Esophagus squamous epithelium (tissue), 5 donors: Measurements from ENCODE around the gene TSPAN6. TPM values are rescaled to one million over a fixed set of nuclear protein-coding genes. Genes with fewer than 3 reads are reported as not detected.

Experiments
- DNase-seq: peaks from one replicate; lab custom pipeline; 2025; lab: John Stamatoyannopoulos, UW
- H3K27ac ChIP-seq, 4 donors: fragments of 200-600 bp; sonication (generic); one replicate each; pipeline ENCODE4 v1.5.1; 2016 to 2019; ENCODE audit warnings: mild to moderate bottlenecking in 1 of 4
- H3K27me3 ChIP-seq, 4 donors: fragments of 200-600 bp; sonication (generic); 1 replicate in 3 of 4; 2 replicates in 1 of 4; pipeline versions ENCODE4 v1.5.1 to v1.6.0; 2017 to 2021; ENCODE audit warnings: antibody characterized with exemption in 1 of 4
- H3K36me3 ChIP-seq, 3 donors: fragments of 200-600 bp; sonication (generic); one replicate each; pipeline ENCODE4 v1.5.1; 2016 to 2019
- H3K4me1 ChIP-seq, 3 donors: fragments of 200-600 bp; sonication (generic); one replicate each; pipeline ENCODE4 v1.5.1; 2017 to 2019
- H3K4me3 ChIP-seq, 4 donors: fragments of 200-600 bp; sonication (generic); 1 replicate in 3 of 4; 2 replicates in 1 of 4; pipeline ENCODE4 v1.5.1; 2016 to 2019; ENCODE audit warnings: mild to moderate bottlenecking in 2 of 4, moderate library complexity in 1 of 4
- H3K9me3 ChIP-seq, 3 donors: fragments of 200-600 bp; sonication (generic); one replicate each; pipeline ENCODE4 v1.5.1; 2016 to 2019
- POLR2A ChIP-seq, 4 donors: fragments of 450-650 bp; IDR thresholded peaks; one replicate each; pipeline ENCODE4 v1.6.1; 2017; ENCODE audit warnings: antibody characterized with exemption in 4 of 4, mild to moderate bottlenecking in 4 of 4, moderate library complexity in 3 of 4
- WGBS, 2 donors: methylation state at CpG; one replicate each; pipeline ENCODE4 v1.1.5; 2018; 5-methylcytosine and 5-hydroxymethylcytosine counted together
- intact Hi-C: fragments of 100-400 bp; cut with DNase I; formaldehyde crosslinking; loops from one replicate; pipeline ENCODE4 v1.15.0; 2022
- total RNA-seq, 4 donors: library from RNA; depleted of rRNA; stranded (reverse); fragments of >200 nt; gene quantifications; one replicate each; pipeline ENCODE4 v1.1.0, GENCODE V29; 2016
- TF ChIP-seq, protein P1 (sequence below), 6 experiments: fragments of 450-650 bp in 4 of 6; fragments of 200-600 bp in 2 of 6; sonication (generic) in 2 of 6; IDR thresholded peaks; one replicate each; pipeline ENCODE4 v1.5.1; 2016 to 2019; ENCODE audit warnings: antibody characterized with exemption in 6 of 6, mild to moderate bottlenecking in 4 of 6, moderate library complexity in 4 of 6
- donor health status: DM: yes; HTN: yes; CAD: no.

The TSPAN6 gene
- total RNA-seq, 4 donors from 2014 or later = 27.1 to 72.1 (median 37.7) TPM

DNA sequence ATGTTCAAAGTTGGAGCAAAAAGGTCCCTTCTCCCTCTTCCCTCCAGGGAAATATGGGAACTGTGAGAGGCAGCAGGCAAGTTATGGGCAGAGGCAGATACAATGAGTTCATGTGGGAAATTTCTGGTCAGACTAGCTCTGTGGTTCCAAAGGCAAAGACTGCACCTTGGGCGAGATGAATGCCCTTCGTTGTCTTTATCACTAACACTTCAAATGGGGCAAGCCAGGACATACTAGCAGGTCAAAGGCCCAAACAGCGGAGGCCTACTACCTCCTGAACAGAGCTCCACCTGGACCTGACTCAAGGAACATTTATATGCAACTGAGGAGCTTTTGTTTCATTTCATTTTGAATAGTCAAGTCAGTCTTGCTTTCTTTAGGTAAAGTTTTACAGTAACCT lies 36.4 kb upstream of the TSPAN6 start:
- H3K9me3 ChIP-seq = no peaks in the 10 kb centered on the region
- H3K4me3 ChIP-seq = no peak overlapping the region
- intact Hi-C loops = no loop called here
- peak overlapping the region in 1 of 4 donors; percentile 25 for H3K27ac ChIP-seq
- no peak for TF ChIP-seq POLR2A (IDR thresholded peaks at IDR 0.05)
- TF ChIP-seq, protein P1, sequence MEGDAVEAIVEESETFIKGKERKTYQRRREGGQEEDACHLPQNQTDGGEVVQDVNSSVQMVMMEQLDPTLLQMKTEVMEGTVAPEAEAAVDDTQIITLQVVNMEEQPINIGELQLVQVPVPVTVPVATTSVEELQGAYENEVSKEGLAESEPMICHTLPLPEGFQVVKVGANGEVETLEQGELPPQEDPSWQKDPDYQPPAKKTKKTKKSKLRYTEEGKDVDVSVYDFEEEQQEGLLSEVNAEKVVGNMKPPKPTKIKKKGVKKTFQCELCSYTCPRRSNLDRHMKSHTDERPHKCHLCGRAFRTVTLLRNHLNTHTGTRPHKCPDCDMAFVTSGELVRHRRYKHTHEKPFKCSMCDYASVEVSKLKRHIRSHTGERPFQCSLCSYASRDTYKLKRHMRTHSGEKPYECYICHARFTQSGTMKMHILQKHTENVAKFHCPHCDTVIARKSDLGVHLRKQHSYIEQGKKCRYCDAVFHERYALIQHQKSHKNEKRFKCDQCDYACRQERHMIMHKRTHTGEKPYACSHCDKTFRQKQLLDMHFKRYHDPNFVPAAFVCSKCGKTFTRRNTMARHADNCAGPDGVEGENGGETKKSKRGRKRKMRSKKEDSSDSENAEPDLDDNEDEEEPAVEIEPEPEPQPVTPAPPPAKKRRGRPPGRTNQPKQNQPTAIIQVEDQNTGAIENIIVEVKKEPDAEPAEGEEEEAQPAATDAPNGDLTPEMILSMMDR (IDR thresholded peaks at IDR 0.05) = no peak
- WGBS, 2 donors = 54 to 77% methylated on average over 3 of the region's 3 CpGs
- no peak for DNase-seq
- H3K27me3 ChIP-seq = no peaks in the 10 kb centered on the region
- no peaks in the 10 kb centered on the region for H3K4me1 ChIP-seq
- H3K36me3 ChIP-seq = no peaks in the 10 kb centered on the region

DNA sequence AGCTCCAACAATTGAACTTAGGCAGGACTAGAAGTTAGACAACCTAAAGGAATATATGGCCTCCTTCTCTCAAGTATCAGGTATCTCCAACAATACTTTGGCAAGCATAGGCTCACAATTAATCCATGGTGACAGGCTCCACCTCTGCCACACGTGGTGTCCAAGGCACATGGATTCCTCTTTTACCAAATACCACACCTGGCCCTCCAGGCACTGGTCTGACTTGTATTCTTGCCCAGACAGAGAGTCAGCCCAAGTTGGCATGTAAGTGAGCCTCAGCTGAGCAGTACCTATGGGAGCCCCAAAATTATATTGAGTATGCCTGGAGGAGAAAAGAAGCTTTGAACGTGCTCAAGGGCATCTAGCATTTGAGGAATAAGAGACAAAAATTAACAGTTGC lies 27.0 kb upstream of the TSPAN6 start:
- TF ChIP-seq POLR2A (IDR thresholded peaks at IDR 0.05) = no peak
- intact Hi-C loops = no loop called here
- DNase-seq = no peak
- Histone ChIP-seq H3K27me3 (no peaks in the 10 kb centered on the region), H3K9me3 (no peaks in the 10 kb centered on the region), H3K36me3 (no peaks in the 10 kb centered on the region), H3K4me1 (peaks cover 0 to 35% (median 0%) of the 10 kb centered on the region in 3 donors), H3K4me3 (no peak overlapping the region), H3K27ac (peak overlapping the region in 2 of 4 donors; percentile 30 to 69)
- WGBS, 2 donors = 15 to 80% methylated on average over 1 to 2 of the region's 2 CpGs

DNA sequence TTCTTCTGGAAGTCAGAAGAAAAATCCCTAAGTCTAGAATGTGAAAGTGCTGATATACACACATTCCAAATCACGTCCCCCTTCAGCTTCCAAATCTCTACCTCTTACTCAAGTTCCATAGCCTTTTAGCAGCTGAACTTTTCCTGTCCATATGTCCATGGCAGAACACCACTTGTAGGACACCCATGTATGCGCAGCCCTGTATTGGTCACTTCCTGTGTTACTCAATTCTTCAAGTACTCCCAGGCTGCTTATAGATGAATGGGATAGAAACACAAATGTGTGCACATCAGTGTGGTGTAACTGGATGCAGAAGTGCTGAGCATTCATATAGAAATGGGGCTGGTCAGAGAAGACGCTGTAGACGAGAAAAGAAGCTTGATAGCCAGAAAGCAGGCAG lies 26.2 kb upstream of the TSPAN6 start:
- H3K27me3 ChIP-seq = no peaks in the 10 kb centered on the region
- WGBS, 2 donors = 77% methylated on average over 3 to 4 of the region's 4 CpGs
- peak overlapping the region in 2 of 4 donors; percentile 26 to 69 for H3K27ac ChIP-seq
- no peaks in the 10 kb centered on the region for H3K36me3 ChIP-seq
- intact Hi-C loops = no loop called here
- no peak overlapping the region for H3K4me3 ChIP-seq
- DNase-seq = no peak
- no peaks in the 10 kb centered on the region for H3K9me3 ChIP-seq
- peaks cover 0 to 35% (median 0%) of the 10 kb centered on the region in 3 donors for H3K4me1 ChIP-seq
- no peak for TF ChIP-seq POLR2A (IDR thresholded peaks at IDR 0.05)
- TF ChIP-seq, protein P1 (IDR thresholded peaks at IDR 0.05) = no peak

DNA sequence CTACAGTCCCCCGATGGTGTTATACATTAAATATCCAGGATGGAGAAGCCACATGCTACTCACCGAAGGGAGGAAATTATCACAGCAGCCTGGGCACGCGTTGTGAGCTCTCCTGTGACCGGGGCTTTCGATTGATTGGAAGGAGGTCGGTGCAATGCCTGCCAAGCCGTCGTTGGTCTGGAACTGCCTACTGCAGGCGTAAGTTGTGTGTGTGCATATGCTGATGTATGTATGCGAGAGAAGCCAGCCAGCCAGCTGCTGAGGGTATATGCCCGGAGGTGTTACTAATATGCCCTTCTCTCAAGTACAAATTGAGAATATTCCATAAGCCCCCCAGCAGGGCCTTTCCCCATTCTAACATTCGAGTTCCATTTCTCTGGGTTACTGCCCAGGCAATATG lies 25.6 kb upstream of the TSPAN6 start:
- 83 to 96% methylated on average over 13 of the region's 13 CpGs for WGBS, 2 donors
- no peak overlapping the region for H3K4me3 ChIP-seq
- H3K36me3 ChIP-seq = no peaks in the 10 kb centered on the region
- no peaks in the 10 kb centered on the region for H3K9me3 ChIP-seq
- H3K27ac ChIP-seq = peak overlapping the region in 2 of 4 donors; percentile 8 to 69
- no peaks in the 10 kb centered on the region for H3K27me3 ChIP-seq
- H3K4me1 ChIP-seq = peaks cover 0 to 35% (median 0%) of the 10 kb centered on the region in 3 donors
- DNase-seq = no peak
- intact Hi-C loops = no loop called here
- no peak for TF ChIP-seq POLR2A (IDR thresholded peaks at IDR 0.05)
- TF ChIP-seq, protein P1 (IDR thresholded peaks at IDR 0.05) = no peak

DNA sequence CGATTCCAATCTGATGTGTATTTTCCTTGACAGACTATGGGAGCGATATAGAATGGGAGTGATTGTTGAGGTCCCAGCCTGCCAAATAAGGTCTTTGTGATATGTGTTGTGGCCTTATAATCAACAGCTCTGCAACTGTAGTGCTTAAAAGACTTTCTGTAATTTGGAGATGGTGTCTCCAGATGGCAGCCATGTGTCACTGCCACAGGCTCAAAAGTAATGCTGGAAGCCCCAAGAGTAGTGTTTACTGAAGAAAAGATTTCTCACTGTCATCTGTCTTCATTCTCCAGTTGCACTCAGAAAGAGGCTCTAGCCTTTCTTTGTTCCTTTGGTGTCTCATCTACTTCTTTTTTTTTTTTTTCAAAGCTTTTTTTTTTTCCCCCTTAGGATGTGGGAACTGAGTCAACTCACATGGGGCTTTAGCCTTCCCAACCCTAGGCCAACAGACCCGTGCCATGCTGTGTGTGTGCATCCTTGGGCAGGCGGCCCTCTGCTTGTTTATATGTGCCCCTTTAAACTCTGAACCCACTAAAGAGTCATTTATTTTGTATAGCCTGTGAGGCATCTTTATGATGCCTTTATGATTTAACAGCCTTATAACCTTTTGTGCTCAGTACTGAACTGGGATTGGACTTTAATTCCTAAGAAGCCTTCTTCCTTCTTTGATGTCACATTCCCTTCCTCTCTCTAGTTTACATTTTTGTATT lies 23.0 kb upstream of the TSPAN6 start:
- peak overlapping the region in 2 of 4 donors; percentile 31 to 64 for H3K27ac ChIP-seq
- no peak overlapping the region for H3K4me3 ChIP-seq
- WGBS, 2 donors = 65 to 70% methylated on average over 4 of the region's 4 CpGs
- TF ChIP-seq, protein P1 (IDR thresholded peaks at IDR 0.05) = no peak
- TF ChIP-seq POLR2A (IDR thresholded peaks at IDR 0.05) = no peak
- intact Hi-C loops = no loop called here
- H3K36me3 ChIP-seq = no peaks in the 10 kb centered on the region
- H3K27me3 ChIP-seq = no peaks in the 10 kb centered on the region
- H3K9me3 ChIP-seq = no peaks in the 10 kb centered on the region
- H3K4me1 ChIP-seq = peaks cover 0 to 27% (median 0%) of the 10 kb centered on the region in 3 donors
- DNase-seq = no peak
